Left forelimb (tissue), 1 donor: ENCODE data around the gene NUDT2.

ENCODE experiments used
- DNase-seq: peaks from one replicate; pipeline ENCODE4 v3.0.0-alpha.2; 2018; ENCODE audit warnings: low spot score

Gene NUDT2

DNA sequence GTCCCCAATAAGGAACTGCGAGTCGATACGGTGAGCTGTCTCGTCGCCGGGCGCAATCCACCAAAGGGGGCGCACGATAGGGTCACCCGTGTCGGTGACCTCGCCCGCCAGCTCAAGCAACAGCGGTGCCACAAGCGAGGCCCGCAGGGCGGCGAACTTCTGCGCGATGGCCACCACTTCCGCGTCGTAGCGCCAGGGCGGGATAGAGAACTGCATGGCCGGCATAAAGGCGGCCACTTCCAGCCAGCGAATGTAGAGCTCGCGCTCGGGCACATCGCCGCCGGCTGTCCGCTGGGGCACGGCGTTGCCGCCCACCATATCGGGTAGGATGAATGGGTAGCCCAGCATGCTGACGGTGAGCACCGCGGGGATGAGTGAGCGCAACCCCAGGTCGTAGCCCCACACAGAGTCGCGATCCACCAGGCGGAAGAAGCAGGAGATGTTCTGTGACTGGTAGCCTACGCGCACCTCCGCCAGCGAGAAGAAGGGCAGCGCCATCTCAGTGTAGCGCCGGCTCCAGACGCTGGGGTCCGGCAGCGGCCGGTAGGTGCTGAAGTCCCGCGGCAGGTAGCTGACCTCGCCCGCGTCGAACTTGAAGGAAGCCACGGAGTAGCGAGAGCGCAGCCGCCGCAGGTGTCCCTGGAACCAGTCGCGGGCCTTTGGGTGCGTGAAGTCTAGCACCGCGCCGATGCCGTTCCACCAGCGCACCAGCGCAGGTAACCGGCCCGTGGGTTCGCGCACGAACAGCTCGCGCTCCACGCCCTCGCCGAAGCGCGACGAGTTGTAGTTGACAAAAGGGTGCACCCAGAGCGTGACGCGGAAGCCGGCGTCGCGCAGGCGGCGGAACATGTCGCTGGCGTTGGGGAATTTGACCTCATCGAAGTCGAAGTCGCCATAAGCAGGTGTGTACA is 41.9 kb downstream of the NUDT2 start:
- no peak for DNase-seq

GRCh38 chr9:34371886-34372466 is 42.6 kb downstream of the NUDT2 start:
- no peak for DNase-seq

- no peak for DNase-seq
Observed at GRCh38 chr9:34372467-34373011, 43.2 kb downstream of the NUDT2 start.

GRCh38 chr9:34373749-34374148 is 44.4 kb downstream of the NUDT2 start:
- DNase-seq: no peak

DNA sequence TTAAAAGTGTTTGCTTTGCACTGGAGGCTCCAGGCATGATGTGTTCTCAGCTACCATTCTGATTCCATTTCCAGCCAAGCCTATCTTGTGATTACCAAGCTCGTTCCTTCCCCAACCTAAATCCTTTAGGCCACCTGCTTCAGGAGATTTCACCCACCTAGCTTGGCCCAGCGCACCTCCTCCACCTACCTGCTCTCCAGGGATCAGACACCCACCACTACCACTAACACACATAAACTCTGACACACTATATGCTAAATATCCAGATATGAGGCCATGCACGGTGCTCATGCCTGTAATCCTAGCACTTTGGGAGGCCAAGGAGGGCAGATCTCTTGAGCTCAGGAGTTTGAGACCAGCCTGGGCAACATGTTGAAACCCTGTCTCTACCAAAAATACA is 45.0 kb downstream of the NUDT2 start:
- DNase-seq: no peak

DNA sequence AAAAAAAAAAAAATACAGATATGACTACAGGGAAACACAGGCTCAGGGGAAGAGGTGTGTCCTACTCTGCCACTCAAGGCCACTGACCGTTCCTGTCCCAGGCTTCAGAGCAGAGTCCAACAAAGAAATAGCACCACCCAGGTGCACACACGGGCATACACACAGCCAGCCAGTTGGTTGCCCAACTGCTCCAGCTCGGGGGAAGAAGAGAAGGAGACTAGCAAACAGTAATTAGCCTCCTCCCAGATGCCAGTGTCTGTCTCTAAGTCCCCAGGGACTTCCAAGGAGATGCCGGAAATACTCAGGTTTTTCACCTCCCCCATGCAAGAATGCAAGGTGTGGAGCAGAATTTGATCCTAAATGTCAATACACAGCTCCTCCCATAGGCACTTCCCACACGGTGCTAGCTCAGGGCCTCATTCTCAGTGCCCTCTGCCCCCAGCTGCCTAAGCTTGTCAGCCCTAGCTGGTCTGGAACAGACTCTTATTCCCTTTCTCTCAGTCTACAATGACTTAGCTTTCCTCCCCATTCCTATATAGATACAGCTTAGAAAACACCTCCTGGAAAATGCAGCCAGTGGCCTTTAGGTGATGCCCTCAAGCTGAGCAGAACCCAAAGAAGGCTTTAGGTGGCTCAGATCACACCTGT is 45.7 kb downstream of the NUDT2 start:
- DNase-seq: no peak

DNA sequence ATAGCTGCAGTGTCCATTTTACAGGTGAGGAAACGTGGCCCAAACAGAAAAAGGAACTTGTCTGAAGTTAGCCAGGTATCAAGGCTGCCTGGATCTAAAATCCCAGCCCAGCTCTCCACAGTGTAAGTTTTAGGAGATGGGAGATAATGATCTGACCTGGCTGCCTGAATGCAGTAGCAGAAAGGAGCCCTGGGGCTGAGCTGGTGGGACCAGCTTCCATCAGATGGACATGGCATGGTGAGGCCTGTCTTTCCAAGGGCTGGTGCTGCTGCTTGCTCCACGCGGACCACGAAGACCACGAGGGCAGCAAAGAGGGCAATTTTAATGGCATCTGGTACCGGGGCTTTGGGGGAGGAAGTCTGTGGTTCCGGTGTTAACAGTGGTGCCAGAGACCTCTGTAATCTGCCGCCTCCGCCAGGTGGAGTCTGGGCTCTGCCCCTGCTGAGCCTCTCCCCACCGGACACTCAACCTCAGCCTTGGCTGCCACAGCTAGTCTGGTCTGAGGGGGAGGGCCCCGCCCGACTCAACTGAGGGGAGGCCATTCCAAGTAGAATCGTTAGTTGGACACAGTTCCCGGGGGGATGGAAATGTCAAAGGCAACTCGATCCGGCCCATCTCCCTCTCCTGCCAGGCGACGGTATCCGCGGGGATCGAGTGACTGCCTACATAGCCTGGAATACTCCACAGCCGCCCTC is 46.7 kb downstream of the NUDT2 start:
- no peak for DNase-seq

- peak; percentile 86 for DNase-seq
Observed at GRCh38 chr9:34376596-34377403, 47.4 kb downstream of the NUDT2 start, which contains the start of gene MYORG. Gene MYORG (minus strand): TSS chr9:34376898. CDS start chr9:34372943, 3,955 bp downstream.

GRCh38 chr9:34377404-34377746 is 48.0 kb downstream of the NUDT2 start:
- DNase-seq: no peak

GRCh38 chr9:34378376-34379060 is 49.1 kb downstream of the NUDT2 start:
- no peak for DNase-seq

DNA sequence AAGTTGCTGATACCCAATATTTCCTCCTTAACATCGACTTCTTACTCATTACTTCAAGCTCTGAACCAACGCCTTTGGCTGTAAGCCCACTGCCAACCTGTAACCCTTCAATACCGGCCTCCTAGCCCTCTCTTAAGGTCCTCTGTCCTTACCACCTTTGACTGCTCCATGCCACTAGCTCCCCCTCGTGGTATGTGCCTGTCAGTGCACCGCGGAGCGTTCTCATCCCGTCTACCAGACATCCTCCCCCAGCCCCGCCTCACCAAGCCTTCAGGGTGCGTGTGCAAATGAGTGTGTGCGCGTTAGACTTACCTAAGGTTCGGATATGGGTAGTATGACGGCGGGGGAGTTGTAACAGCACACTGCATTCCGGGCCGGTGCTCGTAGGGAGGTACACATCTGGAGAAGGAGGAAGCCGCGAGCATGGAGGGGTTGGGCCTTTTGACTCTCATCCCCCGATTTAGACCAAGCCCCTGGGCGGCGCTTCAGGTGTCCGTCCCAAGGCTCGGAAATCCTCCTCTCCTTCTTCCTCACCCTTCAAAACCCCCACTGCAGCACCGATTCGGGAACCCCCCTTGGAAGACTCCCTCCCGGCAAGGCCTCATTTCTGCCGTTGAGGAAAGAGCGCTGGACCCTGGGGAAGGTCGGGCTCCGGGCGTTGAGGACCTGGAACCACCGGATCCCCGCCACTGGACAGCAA is 50.1 kb downstream of the NUDT2 start:
- DNase-seq: peak; percentile 88

GRCh38 chr9:34380034-34380510 is 50.7 kb downstream of the NUDT2 start:
- DNase-seq: no peak

DNA sequence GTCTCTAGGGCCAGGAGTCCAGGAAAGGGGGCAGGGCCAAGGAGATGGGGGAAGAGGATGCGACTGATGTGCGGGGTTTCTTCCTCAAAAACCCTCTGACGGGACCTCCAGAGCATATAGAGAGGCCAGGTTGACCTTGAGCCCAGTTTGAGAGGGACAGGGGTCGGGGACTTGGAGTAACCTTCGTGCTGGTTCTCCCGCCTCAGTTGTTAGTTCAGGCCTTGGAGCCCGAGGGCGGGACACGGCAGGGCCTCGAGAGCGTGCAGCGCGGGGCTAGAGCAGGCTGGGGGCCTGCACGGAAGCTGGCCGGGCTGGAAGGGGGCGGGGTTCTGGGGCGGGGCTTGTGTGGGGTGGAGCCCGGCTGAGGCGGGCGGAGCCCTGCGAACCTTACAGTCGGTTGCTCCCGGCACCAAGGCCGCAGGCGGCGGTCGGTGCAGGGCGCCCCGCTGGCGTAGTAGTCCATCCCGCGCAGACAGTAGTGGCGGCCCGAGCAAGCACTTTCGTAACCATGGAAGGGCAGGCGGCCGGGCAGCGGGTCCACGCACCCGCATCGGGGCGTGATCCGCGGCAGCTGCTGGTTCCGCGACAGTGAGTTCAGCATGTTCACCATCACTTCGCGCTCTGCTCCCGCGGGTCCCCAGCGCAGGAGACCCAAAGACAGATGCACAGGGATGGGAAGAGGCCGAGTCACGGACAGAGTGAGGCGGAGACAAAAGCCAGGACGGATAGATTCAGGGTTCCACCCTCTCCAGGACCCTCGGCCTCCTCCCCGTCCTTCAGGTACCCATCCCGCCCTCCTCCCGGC is 51.3 kb downstream of the NUDT2 start:
- peak; percentile 88 for DNase-seq

DNA sequence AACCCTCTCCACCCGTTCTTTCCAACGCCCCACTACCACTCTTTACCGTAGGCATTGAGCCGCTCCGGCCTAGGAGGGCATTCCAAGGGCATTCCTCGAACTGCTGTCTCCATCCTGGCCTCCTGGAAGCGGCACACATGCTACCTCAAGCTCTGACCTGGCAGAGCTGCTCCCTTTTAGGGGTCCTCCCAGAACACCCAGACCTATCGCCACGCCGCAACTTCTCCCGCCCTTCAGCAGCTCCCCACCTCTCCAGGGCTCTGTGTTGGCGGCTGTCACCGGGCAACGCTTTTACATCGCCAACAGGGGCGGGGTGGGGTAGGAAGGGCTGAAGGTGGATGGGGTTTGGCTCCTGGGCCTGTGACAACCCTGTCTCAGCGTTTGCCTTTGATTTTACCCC is 52.0 kb downstream of the NUDT2 start:
- DNase-seq: no peak

- DNase-seq: no peak
Observed at GRCh38 chr9:34382054-34382453, 52.7 kb downstream of the NUDT2 start.

DNA sequence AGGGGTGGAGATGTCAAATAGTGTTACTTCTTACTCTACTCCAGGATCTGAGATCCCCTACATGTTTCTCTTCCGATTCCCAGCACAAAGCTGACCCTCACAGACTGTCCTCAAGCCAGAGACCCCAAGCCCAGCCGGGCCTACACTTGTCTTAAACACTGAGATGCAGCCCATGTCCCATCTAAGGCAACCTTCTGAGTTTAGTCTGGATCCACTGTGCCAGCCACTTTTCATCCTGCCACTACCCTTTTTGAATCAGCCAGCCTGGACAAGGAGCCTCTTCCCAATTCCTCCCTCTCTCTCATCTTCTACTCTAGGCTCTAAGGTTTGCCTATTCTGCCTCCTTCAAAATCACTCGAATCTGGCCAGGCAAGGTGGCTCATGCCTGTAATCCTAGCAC is 53.5 kb downstream of the NUDT2 start:
- DNase-seq: no peak

GRCh38 chr9:34383904-34384303 is 54.5 kb downstream of the NUDT2 start:
- no peak for DNase-seq

DNA sequence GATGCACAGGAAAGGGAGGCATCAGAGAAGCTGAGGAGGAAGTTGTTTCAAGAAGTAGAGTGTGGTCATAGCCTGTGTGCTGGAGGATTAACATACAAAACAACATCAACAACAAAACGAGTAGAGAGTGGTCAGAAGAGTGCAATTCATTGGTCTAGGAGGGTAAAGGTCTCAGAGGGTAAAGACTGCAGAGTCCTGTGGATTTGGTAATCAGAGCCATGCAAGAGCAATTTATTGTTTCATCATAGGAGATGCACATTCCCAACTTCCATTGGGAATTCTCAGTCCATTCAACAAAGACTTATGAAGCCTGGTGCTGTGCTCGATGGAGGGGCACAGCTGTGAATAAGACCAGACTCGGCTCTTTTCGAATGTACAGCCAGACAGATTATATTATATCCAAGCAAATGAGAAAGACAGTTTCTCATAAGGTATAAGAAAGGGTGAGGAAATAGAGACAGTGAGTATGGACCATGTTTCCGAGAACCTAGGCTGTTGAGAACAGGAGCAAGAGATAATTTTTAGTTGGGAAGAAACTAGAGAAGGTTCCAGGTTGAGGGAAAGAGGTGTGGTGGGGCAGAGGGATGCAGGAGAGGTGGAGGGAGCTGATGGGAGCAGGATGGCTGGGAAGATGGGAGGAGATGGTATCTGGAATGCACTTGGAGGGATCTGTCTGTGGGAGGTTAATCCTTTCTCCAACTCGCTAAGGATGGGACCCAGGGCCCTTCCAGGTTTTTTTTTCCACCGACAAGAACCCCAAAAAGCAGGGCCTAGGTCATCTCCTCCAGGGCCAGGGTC is 55.2 kb downstream of the NUDT2 start:
- DNase-seq: no peak
